ENCODE results near the gene UPB1.
A peak's percentile ranks its signal among the peaks of the same experiment; 100 is the strongest.

UPB1 gene

DNA sequence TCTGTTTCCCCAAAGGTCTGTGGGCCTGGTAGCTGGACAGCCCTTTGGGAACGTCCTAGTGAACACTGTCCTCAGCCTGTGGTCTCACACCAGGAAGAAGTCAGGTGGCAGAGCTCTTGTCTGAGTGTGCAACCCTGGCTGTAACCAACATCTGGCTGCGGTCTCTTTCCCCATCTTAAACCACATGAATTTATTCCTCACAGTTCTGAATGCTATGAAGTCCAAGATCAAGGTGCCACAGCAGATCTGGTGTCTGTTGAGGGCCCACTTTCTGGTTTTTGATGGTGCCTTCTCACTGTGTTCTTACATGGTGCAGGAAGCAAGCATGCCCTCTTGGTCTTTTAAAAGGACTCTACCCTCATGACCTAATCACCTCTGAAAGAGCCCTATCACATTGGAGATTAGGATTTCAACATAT is 2.7 kb downstream of the UPB1 start:
- TF ChIP-seq, protein P1, sequence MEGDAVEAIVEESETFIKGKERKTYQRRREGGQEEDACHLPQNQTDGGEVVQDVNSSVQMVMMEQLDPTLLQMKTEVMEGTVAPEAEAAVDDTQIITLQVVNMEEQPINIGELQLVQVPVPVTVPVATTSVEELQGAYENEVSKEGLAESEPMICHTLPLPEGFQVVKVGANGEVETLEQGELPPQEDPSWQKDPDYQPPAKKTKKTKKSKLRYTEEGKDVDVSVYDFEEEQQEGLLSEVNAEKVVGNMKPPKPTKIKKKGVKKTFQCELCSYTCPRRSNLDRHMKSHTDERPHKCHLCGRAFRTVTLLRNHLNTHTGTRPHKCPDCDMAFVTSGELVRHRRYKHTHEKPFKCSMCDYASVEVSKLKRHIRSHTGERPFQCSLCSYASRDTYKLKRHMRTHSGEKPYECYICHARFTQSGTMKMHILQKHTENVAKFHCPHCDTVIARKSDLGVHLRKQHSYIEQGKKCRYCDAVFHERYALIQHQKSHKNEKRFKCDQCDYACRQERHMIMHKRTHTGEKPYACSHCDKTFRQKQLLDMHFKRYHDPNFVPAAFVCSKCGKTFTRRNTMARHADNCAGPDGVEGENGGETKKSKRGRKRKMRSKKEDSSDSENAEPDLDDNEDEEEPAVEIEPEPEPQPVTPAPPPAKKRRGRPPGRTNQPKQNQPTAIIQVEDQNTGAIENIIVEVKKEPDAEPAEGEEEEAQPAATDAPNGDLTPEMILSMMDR (conservative IDR thresholded peaks at IDR 0.05; ENCODE audit: low read length), result no peak
- no peak overlapping the region for H3K4me3 ChIP-seq (ENCODE audit: low read length)
- DNase-seq (ENCODE audit: low read depth), result peak; percentile 42

DNA sequence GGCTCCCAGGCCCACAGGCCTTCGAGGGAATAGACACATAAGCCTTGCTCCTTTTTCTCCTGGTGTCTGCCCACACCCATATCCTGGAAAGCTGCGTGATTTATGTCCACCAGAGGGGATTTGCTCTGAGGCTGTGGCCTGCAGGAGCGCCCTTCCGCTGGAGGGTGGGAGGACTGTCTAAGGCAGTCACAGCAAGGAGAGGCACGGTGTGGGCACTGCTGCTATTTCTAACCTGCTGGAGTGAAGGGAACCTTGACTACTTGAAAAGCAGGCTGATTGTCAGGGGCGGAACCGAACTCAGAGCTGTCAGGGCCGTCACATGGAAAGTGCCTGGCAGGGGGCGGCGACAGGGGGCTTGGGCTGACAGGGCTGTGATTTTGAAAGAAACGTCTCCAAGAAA is 3.7 kb downstream of the UPB1 start:
- no peak overlapping the region for H3K4me3 ChIP-seq (ENCODE audit: low read length)
- DNase-seq (ENCODE audit: low read depth), result no peak
- TF ChIP-seq, protein P1 (conservative IDR thresholded peaks at IDR 0.05; ENCODE audit: low read length), result no peak

DNA sequence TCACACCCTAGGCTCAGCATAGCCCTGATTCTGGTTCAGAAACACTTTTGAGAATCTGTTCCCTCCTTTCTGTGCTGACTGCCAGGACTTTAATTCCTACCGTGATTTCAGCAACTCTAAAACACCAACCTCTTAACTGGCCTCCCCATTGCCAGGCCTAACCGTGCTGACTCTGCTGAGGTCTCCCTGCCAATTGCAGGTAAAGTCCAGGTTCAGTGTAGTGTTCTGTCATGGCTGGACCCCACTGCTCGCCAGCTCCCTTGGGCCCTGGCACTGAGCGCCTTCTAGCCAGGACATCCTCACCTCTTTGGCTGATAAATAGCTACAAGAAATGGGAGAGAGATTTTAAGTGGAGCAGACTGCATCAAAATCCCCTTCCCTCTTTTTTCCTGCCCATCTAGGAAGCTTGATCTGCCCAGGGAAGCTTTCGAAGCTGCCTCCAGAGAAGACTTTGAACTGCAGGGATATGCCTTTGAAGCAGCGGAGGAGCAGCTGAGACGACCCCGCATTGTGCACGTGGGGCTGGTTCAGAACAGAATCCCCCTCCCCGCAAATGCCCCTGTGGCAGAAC is 4.7 kb downstream of the UPB1 start:
- no peak overlapping the region for H3K4me3 ChIP-seq (ENCODE audit: low read length)
- DNase-seq (ENCODE audit: low read depth), result no peak
- TF ChIP-seq, protein P1 (conservative IDR thresholded peaks at IDR 0.05; ENCODE audit: low read length), result no peak

DNA sequence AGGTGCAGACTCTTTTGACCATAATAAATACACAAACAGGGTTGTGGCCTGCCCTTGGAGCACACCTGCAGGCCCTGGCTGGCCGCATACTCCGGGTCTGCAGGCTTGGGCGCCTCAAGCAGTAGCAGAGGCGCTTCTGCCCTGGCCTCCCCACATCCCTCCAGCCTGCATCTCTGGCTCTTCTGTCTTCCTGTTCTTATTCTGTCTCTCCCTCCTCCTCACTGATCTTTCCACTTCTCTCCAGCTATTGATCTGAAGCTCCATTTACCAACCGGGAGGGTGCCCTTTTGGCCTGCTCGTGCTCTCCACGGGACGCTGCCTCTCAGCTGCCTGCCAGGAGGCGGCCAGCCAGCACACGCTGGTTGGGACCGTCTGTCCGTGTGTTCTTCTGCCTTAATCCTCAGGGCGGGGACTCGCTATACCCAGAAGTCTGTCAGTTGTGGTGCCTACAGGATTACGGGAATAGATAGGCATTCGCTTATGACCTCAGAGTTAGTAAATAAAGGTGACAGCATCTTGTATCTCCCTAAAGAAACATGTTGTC is 5.2 kb downstream of the UPB1 start:
- no peak overlapping the region for H3K4me3 ChIP-seq (ENCODE audit: low read length)
- DNase-seq (ENCODE audit: low read depth), result peak; percentile 9
- TF ChIP-seq, protein P1 (conservative IDR thresholded peaks at IDR 0.05; ENCODE audit: low read length), result no peak

DNA sequence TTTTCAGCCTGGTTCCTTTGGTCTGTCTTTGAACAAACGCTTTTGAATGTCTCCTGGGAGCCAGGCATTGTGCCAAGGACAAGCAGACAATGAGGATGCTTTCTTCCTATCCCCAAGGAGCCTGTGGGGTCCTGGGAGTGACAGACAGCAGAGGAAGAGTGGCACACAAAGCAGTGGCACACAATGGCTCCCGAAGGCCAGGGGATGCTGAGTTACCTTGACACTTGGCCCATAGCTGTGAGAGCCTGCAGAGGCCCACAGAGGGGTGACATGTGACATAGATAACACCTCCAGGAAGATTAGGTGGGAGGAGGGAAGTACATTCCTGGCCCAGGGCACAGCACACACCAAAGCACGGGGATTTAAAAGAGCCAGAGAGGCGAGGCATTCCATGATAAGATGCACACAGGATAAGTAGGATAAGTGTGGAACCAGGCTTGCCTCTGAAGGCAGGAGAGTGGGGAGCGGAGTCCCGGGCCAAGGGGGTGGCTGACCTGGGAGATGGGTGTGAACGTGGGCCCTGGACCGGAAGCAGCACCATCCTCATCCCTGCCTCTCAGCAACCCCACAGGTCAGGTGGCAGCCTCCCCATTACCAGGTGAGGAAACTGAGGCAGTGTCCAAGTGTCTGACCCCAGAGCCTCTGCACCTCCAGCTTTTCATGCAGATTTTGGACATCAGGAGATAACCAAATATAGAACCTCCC is 6.3 kb downstream of the UPB1 start:
- TF ChIP-seq, protein P1 (conservative IDR thresholded peaks at IDR 0.05; ENCODE audit: low read length), result no peak
- no peak for DNase-seq (ENCODE audit: low read depth)

DNA sequence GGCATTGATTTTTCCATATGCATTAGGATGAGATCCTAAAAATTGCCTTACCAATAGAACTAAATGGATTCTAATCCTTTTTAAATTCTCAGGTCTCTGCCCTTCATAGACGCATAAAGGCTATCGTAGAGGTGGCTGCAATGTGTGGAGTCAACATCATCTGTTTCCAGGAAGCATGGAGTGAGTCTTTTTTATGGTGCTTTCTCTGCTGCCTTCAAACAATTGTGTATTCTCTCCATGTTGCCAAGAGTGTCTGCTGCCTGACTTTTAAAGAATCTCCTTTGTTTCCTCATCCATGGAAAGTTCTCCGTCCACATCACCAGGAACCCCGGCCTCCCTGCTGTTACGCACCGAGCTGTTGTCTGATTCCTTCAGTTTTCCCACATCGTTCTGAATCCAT is 6.9 kb downstream of the UPB1 start:
- no peak overlapping the region for H3K4me3 ChIP-seq (ENCODE audit: low read length)
- no peak for DNase-seq (ENCODE audit: low read depth)
- TF ChIP-seq, protein P1 (conservative IDR thresholded peaks at IDR 0.05; ENCODE audit: low read length), result no peak

More for the DNA sequence above, 6.3 kb downstream of the UPB1 start:
- no peak overlapping the region for H3K4me3 ChIP-seq (ENCODE audit: low read length)

DNA sequence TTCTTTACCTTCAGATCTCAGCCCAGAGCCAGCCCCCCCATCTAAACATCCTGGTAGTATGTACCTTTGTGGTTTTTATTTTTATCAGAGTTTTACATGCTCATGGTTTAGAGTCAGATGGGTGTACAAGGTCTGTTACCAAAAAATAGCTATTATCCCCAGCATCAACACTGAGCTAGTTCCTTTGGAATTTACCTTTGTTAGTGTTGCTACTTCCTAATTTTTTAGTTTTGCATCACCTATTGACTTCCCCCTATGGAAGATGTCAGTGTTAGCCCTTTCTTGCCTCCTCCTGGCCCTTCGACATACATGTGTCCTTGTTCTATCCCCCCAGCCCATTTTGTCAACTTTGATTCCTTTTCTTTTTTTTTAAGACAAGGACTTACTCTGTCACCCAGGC is 7.4 kb downstream of the UPB1 start:
- TF ChIP-seq, protein P1 (conservative IDR thresholded peaks at IDR 0.05; ENCODE audit: low read length), result no peak
- no peak for DNase-seq (ENCODE audit: low read depth)
- H3K4me3 ChIP-seq (ENCODE audit: low read length), result no peak overlapping the region
